GM18511 (cell line): ENCODE measurements around the gene RNF128.
"Not testable (repeated sequence)": the region's sequence is repeated elsewhere in the genome, so short reads cannot be mapped to it uniquely, and the experiment has no call there.

Source experiments
- ATAC-seq: cut with Tn5 transposase; IDR thresholded peaks from one replicate; pipeline ENCODE4 v1.9.1; 2021; ENCODE audit warnings: mild to moderate bottlenecking, moderate library complexity; ENCODE audit not compliant: unreplicated experiment

Gene RNF128

GRCh38 chrX:106742805-106743204 is 16.3 kb downstream of the RNF128 start:
- no peak for ATAC-seq

DNA sequence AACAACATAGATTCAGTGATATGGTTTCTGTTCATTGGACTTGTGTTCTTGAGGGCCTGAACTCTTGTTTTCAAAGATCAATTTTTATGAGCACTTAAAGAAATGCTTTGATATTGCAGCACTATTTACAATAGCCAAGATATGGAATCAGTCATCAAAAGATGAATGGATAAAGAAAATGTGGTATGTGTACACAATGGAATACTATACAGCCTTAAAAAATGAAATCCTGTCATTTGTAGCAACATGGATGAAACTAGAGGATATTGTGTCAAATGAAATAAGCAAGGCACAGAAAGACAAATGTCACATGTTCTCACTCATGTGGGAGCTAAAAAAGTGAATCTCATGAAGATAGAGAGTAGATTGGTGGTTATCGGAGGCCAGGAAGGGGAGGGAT is 21.9 kb downstream of the RNF128 start:
- no peak for ATAC-seq

- no peak for ATAC-seq
Observed at GRCh38 chrX:106751407-106751806, 24.9 kb downstream of the RNF128 start.

- ATAC-seq: no peak
Observed at GRCh38 chrX:106752101-106752678, 25.7 kb downstream of the RNF128 start.

DNA sequence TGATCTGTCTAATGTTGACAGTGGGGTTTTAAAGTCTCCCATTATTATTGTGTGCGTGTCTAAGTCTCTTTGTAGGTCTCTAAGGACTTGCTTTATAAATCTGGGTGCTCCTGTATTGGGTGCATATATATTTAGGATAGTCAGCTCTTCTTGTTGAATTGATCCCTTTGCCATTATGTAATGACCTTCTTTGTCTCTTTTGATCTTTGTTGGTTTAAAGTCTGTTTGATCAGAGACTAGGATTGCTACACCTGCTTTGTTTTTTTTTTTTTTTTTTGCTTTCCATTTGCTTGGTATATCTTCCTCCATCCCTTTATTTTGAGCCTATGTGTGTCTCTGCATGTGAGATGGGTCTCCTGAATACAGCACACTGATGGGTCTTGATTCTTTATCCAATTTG is 42.8 kb downstream of the RNF128 start:
- ATAC-seq: not testable (repeated sequence)

- ATAC-seq: no peak
Observed at GRCh38 chrX:106774981-106775380, 48.5 kb downstream of the RNF128 start.

- no peak for ATAC-seq
Observed at GRCh38 chrX:106780264-106780663, 53.8 kb downstream of the RNF128 start.

- no peak for ATAC-seq
Observed at GRCh38 chrX:106780664-106781377, 54.3 kb downstream of the RNF128 start.

DNA sequence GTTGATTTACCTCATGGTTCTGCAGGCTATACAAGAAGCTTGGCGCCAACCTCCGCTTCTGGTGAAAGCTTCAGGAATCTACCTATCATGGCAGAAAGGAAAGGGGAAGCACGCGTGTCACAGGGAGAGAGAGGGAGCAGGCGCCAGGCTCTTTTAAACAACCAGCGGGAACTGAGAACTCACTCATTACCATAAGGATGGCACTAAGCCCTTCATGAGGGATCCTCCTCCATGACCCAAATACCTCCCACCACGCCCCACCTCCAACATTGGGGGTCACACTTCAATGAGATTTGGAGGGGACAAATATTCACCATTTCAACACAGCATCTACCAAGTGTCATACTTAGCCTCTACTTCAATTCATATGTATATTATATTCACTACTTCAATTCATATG is 57.2 kb downstream of the RNF128 start:
- no peak for ATAC-seq

- no peak for ATAC-seq
Observed at GRCh38 chrX:106791495-106791894, 65.0 kb downstream of the RNF128 start.

DNA sequence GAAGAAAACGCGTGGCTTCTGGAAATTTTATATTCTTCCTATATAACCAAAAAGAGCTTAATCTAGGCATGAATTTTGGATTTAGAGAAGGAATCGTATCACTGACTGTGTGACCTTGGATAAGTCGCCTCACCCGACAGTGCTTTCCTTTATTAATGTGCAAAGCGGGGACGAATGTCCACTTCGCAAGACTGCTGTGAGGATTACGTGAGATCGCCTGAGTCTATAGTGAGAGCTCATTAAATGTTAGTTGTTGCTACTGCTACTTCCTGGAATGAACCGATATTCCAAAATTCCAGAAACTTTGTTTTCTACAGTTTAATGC is 75.5 kb downstream of the RNF128 start:
- ATAC-seq: peak; percentile 36

DNA sequence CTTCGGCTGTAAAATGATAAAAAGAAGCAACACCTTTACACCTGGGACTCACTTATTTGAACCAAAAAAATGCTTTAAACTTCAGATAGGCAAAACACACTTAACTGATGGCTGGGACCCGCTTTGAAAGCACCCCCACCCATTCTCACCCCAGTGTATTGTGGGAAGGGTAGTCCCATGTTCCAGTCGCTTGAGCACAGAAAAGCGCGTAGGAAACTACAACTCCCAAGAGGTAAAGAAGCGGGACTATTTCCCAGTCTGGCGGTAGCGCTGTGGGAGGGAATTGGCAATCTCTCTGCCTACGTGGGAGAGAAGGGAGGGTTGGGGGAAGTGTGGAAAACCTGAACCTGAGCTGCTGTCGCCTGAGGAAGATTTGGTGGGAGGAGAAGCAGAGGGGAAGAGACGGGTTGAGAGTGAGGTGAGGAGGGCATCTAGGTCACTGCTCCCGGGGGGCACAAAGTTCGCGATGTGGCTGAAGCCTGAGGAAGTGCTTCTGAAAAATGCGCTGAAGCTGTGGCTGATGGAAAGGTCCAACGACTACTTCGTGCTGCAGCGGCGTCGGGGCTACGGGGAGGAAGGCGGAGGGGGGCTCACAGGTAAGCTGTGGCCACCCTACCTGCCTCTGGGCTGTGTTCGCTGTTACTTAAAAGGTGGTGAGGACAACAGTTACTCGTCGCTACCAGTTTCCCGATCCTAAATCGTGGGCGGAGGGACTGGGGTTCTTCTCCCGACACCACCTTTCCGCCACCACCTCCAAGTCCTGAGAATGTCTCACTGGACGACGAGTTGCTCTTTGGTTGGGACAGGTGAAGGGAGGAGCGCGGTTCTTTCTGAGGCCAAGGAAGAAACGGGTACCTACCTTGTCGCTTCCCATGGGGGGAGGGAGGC is 76.1 kb downstream of the RNF128 start, which contains the start of gene TBC1D8B:
TBC1D8B (plus strand) TSS at position 286 of the 888 bp plus-strand sequence; CDS start at position 467, 181 bp downstream.
- peak; percentile 97 for ATAC-seq

- no peak for ATAC-seq
Observed at GRCh38 chrX:106811131-106811910, 84.8 kb downstream of the RNF128 start.

GRCh38 chrX:106812930-106813329 is 86.4 kb downstream of the RNF128 start:
- not testable (repeated sequence) for ATAC-seq

DNA sequence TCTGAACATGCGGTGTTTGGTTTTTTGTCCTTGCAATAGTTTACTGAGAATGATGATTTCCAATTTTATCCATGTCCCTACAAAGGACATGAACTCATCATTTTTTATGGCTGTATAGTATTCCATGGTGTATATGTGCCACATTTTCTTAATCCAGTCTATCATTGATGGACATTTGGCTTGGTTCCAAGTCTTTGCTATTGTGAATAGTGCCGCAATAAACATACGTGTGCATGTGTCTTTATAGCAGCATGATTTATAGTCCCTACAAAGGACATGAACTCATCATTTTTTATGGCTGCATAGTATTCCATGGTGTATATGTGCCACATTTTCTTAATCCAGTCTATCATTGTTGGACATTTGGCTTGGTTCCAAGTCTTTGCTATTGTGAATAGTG is 87.6 kb downstream of the RNF128 start:
- ATAC-seq: not testable (repeated sequence)
